ENCODE measurements around the gene STK4. TPM values are rescaled to one million over a fixed set of nuclear protein-coding genes. Genes with fewer than 3 reads are reported as not detected.

The STK4 gene
- total RNA-seq, 1 donor from 2014 or later: 17.7 TPM

GRCh38 chr20:45070932-45071632 is 104.8 kb downstream of the STK4 start:
- Histone ChIP-seq H3K27ac (ENCODE audit: low read depth, low read length) (no peak overlapping the region), H3K4me1 (ENCODE audit: control insufficient read depth in 3 of 3, insufficient read depth in 3 of 3, low read length in 3 of 3) (peaks cover 0 to 4% (median 0%) of the 10 kb centered on the region in 3 donors), H3K9ac (ENCODE audit: low read depth in 1 of 3, low read length in 3 of 3) (no peak overlapping the region), H3K36me3 (ENCODE audit: control insufficient read depth in 3 of 3, insufficient read depth in 3 of 3, low read length in 3 of 3) (peaks cover 11 to 19% (median 13%) of the 10 kb centered on the region in 3 donors), H3K4me3 (ENCODE audit: low read length in 3 of 3) (no peak overlapping the region), H3K9me3 (ENCODE audit: control insufficient read depth in 3 of 3, low read length in 3 of 3) (no peaks in the 10 kb centered on the region), H3K27me3 (ENCODE audit: control insufficient read depth in 3 of 3, insufficient read depth in 3 of 3, low read length in 3 of 3) (no peaks in the 10 kb centered on the region)

GRCh38 chr20:45072066-45072465 is 105.8 kb downstream of the STK4 start:
- Histone ChIP-seq H3K4me3 (ENCODE audit: low read length in 3 of 3) (no peak overlapping the region), H3K9ac (ENCODE audit: low read depth in 1 of 3, low read length in 3 of 3) (no peak overlapping the region), H3K27ac (ENCODE audit: low read depth, low read length) (no peak overlapping the region), H3K9me3 (ENCODE audit: control insufficient read depth in 3 of 3, low read length in 3 of 3) (no peaks in the 10 kb centered on the region), H3K36me3 (ENCODE audit: control insufficient read depth in 3 of 3, insufficient read depth in 3 of 3, low read length in 3 of 3) (peaks cover 16 to 28% (median 17%) of the 10 kb centered on the region in 3 donors), H3K4me1 (ENCODE audit: control insufficient read depth in 3 of 3, insufficient read depth in 3 of 3, low read length in 3 of 3) (peaks cover 0 to 4% (median 0%) of the 10 kb centered on the region in 3 donors), H3K27me3 (ENCODE audit: control insufficient read depth in 3 of 3, insufficient read depth in 3 of 3, low read length in 3 of 3) (no peaks in the 10 kb centered on the region)

GRCh38 chr20:45073221-45073620 is 106.9 kb downstream of the STK4 start:
- Histone ChIP-seq H3K4me3 (ENCODE audit: low read length in 3 of 3) (no peak overlapping the region), H3K27me3 (ENCODE audit: control insufficient read depth in 3 of 3, insufficient read depth in 3 of 3, low read length in 3 of 3) (no peaks in the 10 kb centered on the region), H3K4me1 (ENCODE audit: control insufficient read depth in 3 of 3, insufficient read depth in 3 of 3, low read length in 3 of 3) (peaks cover 0 to 4% (median 0%) of the 10 kb centered on the region in 3 donors), H3K27ac (ENCODE audit: low read depth, low read length) (no peak overlapping the region), H3K9me3 (ENCODE audit: control insufficient read depth in 3 of 3, low read length in 3 of 3) (no peaks in the 10 kb centered on the region), H3K9ac (ENCODE audit: low read depth in 1 of 3, low read length in 3 of 3) (no peak overlapping the region), H3K36me3 (ENCODE audit: control insufficient read depth in 3 of 3, insufficient read depth in 3 of 3, low read length in 3 of 3) (peaks cover 16 to 31% (median 17%) of the 10 kb centered on the region in 3 donors)

GRCh38 chr20:45077559-45077958 is 111.2 kb downstream of the STK4 start:
- no peak overlapping the region for H3K9ac ChIP-seq (ENCODE audit: low read depth in 1 of 3, low read length in 3 of 3)
- H3K36me3 ChIP-seq (ENCODE audit: control insufficient read depth in 3 of 3, insufficient read depth in 3 of 3, low read length in 3 of 3): peaks cover 17 to 33% (median 19%) of the 10 kb centered on the region in 3 donors
- no peaks in the 10 kb centered on the region for H3K4me1 ChIP-seq (ENCODE audit: control insufficient read depth in 3 of 3, insufficient read depth in 3 of 3, low read length in 3 of 3)
- no peaks in the 10 kb centered on the region for H3K9me3 ChIP-seq (ENCODE audit: control insufficient read depth in 3 of 3, low read length in 3 of 3)
- no peak overlapping the region for H3K27ac ChIP-seq (ENCODE audit: low read depth, low read length)
- no peaks in the 10 kb centered on the region for H3K27me3 ChIP-seq (ENCODE audit: control insufficient read depth in 3 of 3, insufficient read depth in 3 of 3, low read length in 3 of 3)
- no peak overlapping the region for H3K4me3 ChIP-seq (ENCODE audit: low read length in 3 of 3)

GRCh38 chr20:45080867-45081624 is 114.7 kb downstream of the STK4 start:
- no peak overlapping the region for H3K9ac ChIP-seq (ENCODE audit: low read depth in 1 of 3, low read length in 3 of 3)
- H3K9me3 ChIP-seq (ENCODE audit: control insufficient read depth in 3 of 3, low read length in 3 of 3): peaks cover 0 to 2% (median 0%) of the 10 kb centered on the region in 3 donors
- no peak overlapping the region for H3K27ac ChIP-seq (ENCODE audit: low read depth, low read length)
- no peaks in the 10 kb centered on the region for H3K4me1 ChIP-seq (ENCODE audit: control insufficient read depth in 3 of 3, insufficient read depth in 3 of 3, low read length in 3 of 3)
- H3K27me3 ChIP-seq (ENCODE audit: control insufficient read depth in 3 of 3, insufficient read depth in 3 of 3, low read length in 3 of 3): no peaks in the 10 kb centered on the region
- H3K36me3 ChIP-seq (ENCODE audit: control insufficient read depth in 3 of 3, insufficient read depth in 3 of 3, low read length in 3 of 3): peaks cover 5 to 16% (median 9%) of the 10 kb centered on the region in 3 donors
- H3K4me3 ChIP-seq (ENCODE audit: low read length in 3 of 3): no peak overlapping the region

- Histone ChIP-seq H3K27ac (ENCODE audit: low read depth, low read length) (no peak overlapping the region), H3K9ac (ENCODE audit: low read depth in 1 of 3, low read length in 3 of 3) (no peak overlapping the region), H3K4me3 (ENCODE audit: low read length in 3 of 3) (no peak overlapping the region), H3K27me3 (ENCODE audit: control insufficient read depth in 3 of 3, insufficient read depth in 3 of 3, low read length in 3 of 3) (no peaks in the 10 kb centered on the region), H3K4me1 (ENCODE audit: control insufficient read depth in 3 of 3, insufficient read depth in 3 of 3, low read length in 3 of 3) (no peaks in the 10 kb centered on the region), H3K9me3 (ENCODE audit: control insufficient read depth in 3 of 3, low read length in 3 of 3) (peaks cover 0 to 2% (median 0%) of the 10 kb centered on the region in 3 donors), H3K36me3 (ENCODE audit: control insufficient read depth in 3 of 3, insufficient read depth in 3 of 3, low read length in 3 of 3) (peaks cover 0 to 7% (median 3%) of the 10 kb centered on the region in 3 donors)
Observed at GRCh38 chr20:45082468-45082867, 116.2 kb downstream of the STK4 start.

- H3K4me3 ChIP-seq (ENCODE audit: low read length in 3 of 3): no peak overlapping the region
- H3K27me3 ChIP-seq (ENCODE audit: control insufficient read depth in 3 of 3, insufficient read depth in 3 of 3, low read length in 3 of 3): no peaks in the 10 kb centered on the region
- H3K36me3 ChIP-seq (ENCODE audit: control insufficient read depth in 3 of 3, insufficient read depth in 3 of 3, low read length in 3 of 3): peaks cover 0 to 3% (median 3%) of the 10 kb centered on the region in 3 donors
- no peak overlapping the region for H3K9ac ChIP-seq (ENCODE audit: low read depth in 1 of 3, low read length in 3 of 3)
- peaks cover 0 to 2% (median 0%) of the 10 kb centered on the region in 3 donors for H3K4me1 ChIP-seq (ENCODE audit: control insufficient read depth in 3 of 3, insufficient read depth in 3 of 3, low read length in 3 of 3)
- no peak overlapping the region for H3K27ac ChIP-seq (ENCODE audit: low read depth, low read length)
- peaks cover 0 to 2% (median 0%) of the 10 kb centered on the region in 3 donors for H3K9me3 ChIP-seq (ENCODE audit: control insufficient read depth in 3 of 3, low read length in 3 of 3)
Observed at GRCh38 chr20:45083127-45083526, 116.8 kb downstream of the STK4 start.

GRCh38 chr20:45085289-45085688 is 119.0 kb downstream of the STK4 start:
- H3K9me3 ChIP-seq (ENCODE audit: control insufficient read depth in 3 of 3, low read length in 3 of 3): peaks cover 0 to 2% (median 0%) of the 10 kb centered on the region in 3 donors
- H3K4me3 ChIP-seq (ENCODE audit: low read length in 3 of 3): no peak overlapping the region
- H3K27ac ChIP-seq (ENCODE audit: low read depth, low read length): no peak overlapping the region
- no peaks in the 10 kb centered on the region for H3K27me3 ChIP-seq (ENCODE audit: control insufficient read depth in 3 of 3, insufficient read depth in 3 of 3, low read length in 3 of 3)
- H3K9ac ChIP-seq (ENCODE audit: low read depth in 1 of 3, low read length in 3 of 3): no peak overlapping the region
- peaks cover 0 to 2% (median 0%) of the 10 kb centered on the region in 3 donors for H3K4me1 ChIP-seq (ENCODE audit: control insufficient read depth in 3 of 3, insufficient read depth in 3 of 3, low read length in 3 of 3)
- peaks cover 0 to 3% (median 3%) of the 10 kb centered on the region in 3 donors for H3K36me3 ChIP-seq (ENCODE audit: control insufficient read depth in 3 of 3, insufficient read depth in 3 of 3, low read length in 3 of 3)

- H3K9ac ChIP-seq (ENCODE audit: low read depth in 1 of 3, low read length in 3 of 3): no peak overlapping the region
- H3K27me3 ChIP-seq (ENCODE audit: control insufficient read depth in 3 of 3, insufficient read depth in 3 of 3, low read length in 3 of 3): no peaks in the 10 kb centered on the region
- H3K9me3 ChIP-seq (ENCODE audit: control insufficient read depth in 3 of 3, low read length in 3 of 3): peaks cover 0 to 2% (median 0%) of the 10 kb centered on the region in 3 donors
- H3K4me1 ChIP-seq (ENCODE audit: control insufficient read depth in 3 of 3, insufficient read depth in 3 of 3, low read length in 3 of 3): peaks cover 0 to 2% (median 0%) of the 10 kb centered on the region in 3 donors
- H3K36me3 ChIP-seq (ENCODE audit: control insufficient read depth in 3 of 3, insufficient read depth in 3 of 3, low read length in 3 of 3): peaks cover 0 to 1% (median 0%) of the 10 kb centered on the region in 3 donors
- H3K4me3 ChIP-seq (ENCODE audit: low read length in 3 of 3): no peak overlapping the region
- H3K27ac ChIP-seq (ENCODE audit: low read depth, low read length): no peak overlapping the region
Observed at GRCh38 chr20:45085867-45086266, 119.6 kb downstream of the STK4 start.

Measured in skeletal muscle tissue (tissue), 4 donors.